Measurements from ENCODE around the gene ROBO2. TPM values are rescaled to one million over a fixed set of nuclear protein-coding genes. Genes with fewer than 3 reads are reported as not detected.

ROBO2 gene
- total RNA-seq, 2 experiments from 2014 or later: not detected

DNA sequence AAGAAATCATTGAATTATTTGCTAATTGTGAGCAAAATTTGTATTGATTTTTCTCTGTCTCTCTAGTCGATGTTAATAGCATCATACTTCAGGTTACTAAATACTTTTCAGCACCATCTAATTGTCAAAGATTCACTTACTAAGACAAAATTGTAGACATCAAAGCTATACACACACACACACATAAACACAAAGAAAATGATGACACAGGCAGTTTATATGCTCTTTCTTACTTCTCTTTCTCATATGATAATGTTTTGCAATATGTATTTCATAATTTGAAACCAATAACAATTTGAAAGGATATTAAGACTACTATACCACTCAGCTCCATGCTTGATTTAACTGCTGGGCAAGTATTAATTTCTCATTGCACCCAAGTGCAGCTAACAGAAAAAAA lies 406.2 kb downstream of the ROBO2 start:
- Mint-ChIP-seq H3K4me1 (ENCODE audit: low read depth) (no peaks in the 10 kb centered on the region), H3K4me3 (no peak overlapping the region), H3K27me3 (no peaks in the 10 kb centered on the region), H3K36me3 (no peaks in the 10 kb centered on the region), H3K9me3 (peaks cover 10% of the 10 kb centered on the region), H3K27ac (no peak overlapping the region)
- ChIA-PET CTCF (no interaction called here), POLR2A (no interaction called here)
- DNase-seq: no peak
- intact Hi-C loops (cut with micrococcal nuclease): no loop called here

DNA sequence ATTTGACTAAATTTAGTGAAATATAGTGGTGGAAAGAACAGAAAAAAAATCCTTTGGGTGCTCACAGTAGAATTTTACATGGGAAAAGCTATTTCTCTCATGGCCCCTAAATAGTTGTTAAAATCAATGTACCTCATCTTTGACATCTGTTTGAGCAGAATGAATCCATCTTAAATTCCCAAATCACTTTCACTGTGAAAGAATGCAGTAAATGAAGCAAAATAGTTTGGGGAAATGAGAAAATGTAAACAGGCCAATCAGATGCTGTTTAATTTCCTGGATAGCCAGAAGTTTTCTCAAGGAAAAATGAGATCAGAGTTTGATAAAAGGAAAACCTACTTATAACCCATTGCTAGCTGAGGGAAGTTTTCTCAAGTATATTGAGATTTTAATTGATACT lies 406.9 kb downstream of the ROBO2 start:
- Mint-ChIP-seq H3K27ac (no peak overlapping the region), H3K36me3 (no peaks in the 10 kb centered on the region), H3K27me3 (no peaks in the 10 kb centered on the region), H3K9me3 (peaks cover 10% of the 10 kb centered on the region), H3K4me1 (ENCODE audit: low read depth) (no peaks in the 10 kb centered on the region), H3K4me3 (no peak overlapping the region)
- POLR2A ChIA-PET: no interaction called here
- CTCF ChIA-PET: no interaction called here
- intact Hi-C loops (cut with micrococcal nuclease): no loop called here
- DNase-seq: no peak

DNA sequence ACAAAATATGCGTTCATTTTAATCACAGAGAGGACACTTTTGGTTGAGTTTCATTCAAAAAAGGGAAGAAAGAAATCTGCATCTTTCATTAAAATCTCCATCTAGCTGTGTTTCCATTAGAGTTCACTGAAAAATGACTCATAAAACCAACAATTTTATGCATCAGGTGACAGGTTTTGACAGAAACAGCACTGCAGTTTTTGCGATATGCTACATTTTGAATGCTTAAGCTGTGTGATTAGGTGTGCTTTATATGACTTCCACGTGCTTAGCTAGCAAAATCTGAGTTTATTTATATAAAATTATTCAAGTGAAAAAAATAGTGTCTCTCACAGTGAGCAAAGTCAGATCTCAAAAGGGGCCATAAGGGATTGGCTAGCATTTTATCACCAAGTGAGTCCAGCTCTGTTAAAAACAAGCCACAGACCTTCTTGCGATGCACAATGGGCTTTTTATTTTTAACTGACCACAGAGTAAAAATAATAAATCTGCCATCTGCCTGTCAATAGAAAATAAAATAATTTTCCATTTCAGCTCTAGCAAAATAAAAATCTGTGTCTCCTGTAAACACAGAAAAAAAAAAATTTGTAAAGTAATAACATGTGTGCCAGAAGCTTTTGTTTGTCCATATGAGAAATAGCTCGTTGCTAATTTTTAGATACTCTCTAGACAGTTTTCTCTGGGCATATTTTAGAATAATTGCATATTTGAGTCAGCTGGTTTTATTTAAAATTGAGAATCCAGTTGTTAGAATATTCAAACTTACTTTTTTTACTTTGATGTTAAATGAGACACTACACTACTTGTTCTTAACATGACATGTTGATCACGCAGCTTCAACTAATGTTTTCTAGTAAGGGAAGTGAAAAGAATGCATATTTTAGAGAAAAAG lies 409.8 kb downstream of the ROBO2 start:
- no peaks in the 10 kb centered on the region for H3K27me3 Mint-ChIP-seq
- intact Hi-C loops (cut with micrococcal nuclease): no loop called here
- CTCF ChIA-PET: interaction anchor here (0.7 kb wide), 1 partner anchor 16 kb away, joined by 3 read pairs; no protein-coding TSS in a partner anchor
- H3K4me1 Mint-ChIP-seq (ENCODE audit: low read depth): no peaks in the 10 kb centered on the region
- POLR2A ChIA-PET: no interaction called here
- H3K27ac Mint-ChIP-seq: no peak overlapping the region
- DNase-seq: no peak
- no peaks in the 10 kb centered on the region for H3K36me3 Mint-ChIP-seq
- peaks cover 8% of the 10 kb centered on the region for H3K9me3 Mint-ChIP-seq
- no peak overlapping the region for H3K4me3 Mint-ChIP-seq

DNA sequence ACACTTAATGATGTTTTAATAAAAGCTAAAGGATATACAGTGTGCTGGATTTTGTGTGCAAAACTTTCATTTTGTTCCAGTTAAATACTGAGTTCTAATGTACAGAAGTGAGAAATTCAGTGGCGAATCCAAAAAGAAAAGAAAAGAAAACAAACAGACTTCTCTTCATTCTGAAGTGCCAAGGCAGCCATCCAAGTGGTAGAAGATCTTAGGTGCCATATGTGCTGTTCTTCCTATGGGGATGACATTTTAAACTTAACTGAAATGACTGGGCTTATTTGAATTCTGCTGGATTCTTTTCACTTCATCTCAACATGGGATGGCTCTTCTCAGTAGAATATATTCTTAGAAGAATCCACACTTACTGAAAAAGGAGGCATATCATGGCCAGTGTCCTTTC lies 416.5 kb downstream of the ROBO2 start:
- intact Hi-C loops (cut with micrococcal nuclease): no loop called here
- peaks cover 22% of the 10 kb centered on the region for H3K9me3 Mint-ChIP-seq

DNA sequence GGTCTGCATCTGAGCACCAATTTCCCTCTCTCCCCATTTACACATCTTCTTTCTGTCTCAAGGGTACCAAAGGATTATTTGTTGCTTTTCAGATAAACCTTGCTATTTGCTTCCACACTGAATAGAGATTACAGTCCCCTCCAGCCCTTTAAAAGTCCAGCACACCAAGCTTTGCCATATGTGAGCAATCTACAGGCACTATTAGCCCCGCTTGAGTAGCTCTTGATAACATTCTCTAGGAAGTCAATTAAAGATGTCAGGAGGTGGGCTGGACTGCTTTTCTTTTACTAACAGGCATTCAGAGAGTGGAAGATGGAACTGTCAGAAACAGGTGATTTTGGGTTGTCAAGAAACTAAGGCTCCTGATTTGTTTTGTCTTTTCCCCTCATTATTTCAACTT lies 417.0 kb downstream of the ROBO2 start:
- DNase-seq: no peak
- H3K27ac Mint-ChIP-seq: no peak overlapping the region
- intact Hi-C loops (cut with micrococcal nuclease): no loop called here
- ChIA-PET CTCF (no interaction called here), POLR2A (no interaction called here)
- no peak overlapping the region for H3K4me3 Mint-ChIP-seq
- H3K4me1 Mint-ChIP-seq (ENCODE audit: low read depth): no peaks in the 10 kb centered on the region
- no peaks in the 10 kb centered on the region for H3K36me3 Mint-ChIP-seq
- peaks cover 22% of the 10 kb centered on the region for H3K9me3 Mint-ChIP-seq
- H3K27me3 Mint-ChIP-seq: no peaks in the 10 kb centered on the region

More for the DNA sequence above, 416.5 kb downstream of the ROBO2 start:
- Mint-ChIP-seq H3K4me3 (no peak overlapping the region), H3K27me3 (no peaks in the 10 kb centered on the region), H3K27ac (no peak overlapping the region), H3K36me3 (no peaks in the 10 kb centered on the region), H3K4me1 (ENCODE audit: low read depth) (no peaks in the 10 kb centered on the region)
- CTCF ChIA-PET: no interaction called here
- no peak for DNase-seq
- POLR2A ChIA-PET: no interaction called here

DNA sequence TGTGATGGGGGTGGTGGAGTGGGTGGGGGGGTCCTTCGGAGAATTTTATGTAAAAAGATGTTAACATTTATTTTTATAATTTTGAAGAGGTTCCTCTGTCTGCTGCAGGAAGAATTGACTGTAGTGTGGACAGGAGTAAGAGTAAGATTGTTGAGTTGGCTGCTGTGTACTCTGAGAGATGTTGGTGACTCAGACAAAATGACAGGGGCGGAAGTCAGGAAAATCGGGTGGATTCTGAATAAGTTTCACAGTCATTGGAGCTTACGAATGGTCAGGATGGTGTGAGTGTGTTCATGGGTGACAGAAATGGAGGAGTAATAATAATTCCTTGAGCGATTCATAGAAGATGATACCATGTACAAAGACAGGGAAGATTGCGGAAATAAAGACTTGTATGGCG lies 420.0 kb downstream of the ROBO2 start:
- H3K4me3 Mint-ChIP-seq: no peak overlapping the region
- DNase-seq: no peak
- no peaks in the 10 kb centered on the region for H3K4me1 Mint-ChIP-seq (ENCODE audit: low read depth)
- POLR2A ChIA-PET: no interaction called here
- CTCF ChIA-PET: no interaction called here
- no peaks in the 10 kb centered on the region for H3K27me3 Mint-ChIP-seq
- intact Hi-C loops (cut with micrococcal nuclease): no loop called here
- no peak overlapping the region for H3K27ac Mint-ChIP-seq
- H3K36me3 Mint-ChIP-seq: no peaks in the 10 kb centered on the region
- peaks cover 19% of the 10 kb centered on the region for H3K9me3 Mint-ChIP-seq

DNA sequence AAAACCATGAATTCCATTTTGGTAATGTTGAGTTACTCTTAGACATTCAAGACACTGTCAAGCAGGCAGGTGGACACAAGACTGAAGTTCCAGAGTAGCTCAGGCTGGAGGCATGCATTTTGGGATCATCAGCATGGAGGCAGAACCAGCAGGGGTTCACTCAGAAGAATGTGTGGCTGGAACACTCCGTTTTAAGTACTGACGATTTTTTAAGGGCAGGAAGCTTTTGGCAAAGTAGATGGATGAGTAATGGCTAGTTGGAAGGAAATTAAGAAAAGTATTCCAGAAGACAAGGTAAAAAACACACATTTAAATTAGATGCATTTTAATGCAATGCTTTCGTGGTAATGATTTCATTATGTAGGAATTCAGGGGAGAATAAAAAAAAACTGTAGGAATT lies 420.4 kb downstream of the ROBO2 start:
- no peaks in the 10 kb centered on the region for H3K27me3 Mint-ChIP-seq
- ChIA-PET CTCF (no interaction called here), POLR2A (no interaction called here)
- H3K4me1 Mint-ChIP-seq (ENCODE audit: low read depth): no peaks in the 10 kb centered on the region
- no peaks in the 10 kb centered on the region for H3K36me3 Mint-ChIP-seq
- no peak overlapping the region for H3K27ac Mint-ChIP-seq
- H3K9me3 Mint-ChIP-seq: peaks cover 23% of the 10 kb centered on the region
- H3K4me3 Mint-ChIP-seq: no peak overlapping the region
- DNase-seq: no peak
- intact Hi-C loops (cut with micrococcal nuclease): no loop called here

DNA sequence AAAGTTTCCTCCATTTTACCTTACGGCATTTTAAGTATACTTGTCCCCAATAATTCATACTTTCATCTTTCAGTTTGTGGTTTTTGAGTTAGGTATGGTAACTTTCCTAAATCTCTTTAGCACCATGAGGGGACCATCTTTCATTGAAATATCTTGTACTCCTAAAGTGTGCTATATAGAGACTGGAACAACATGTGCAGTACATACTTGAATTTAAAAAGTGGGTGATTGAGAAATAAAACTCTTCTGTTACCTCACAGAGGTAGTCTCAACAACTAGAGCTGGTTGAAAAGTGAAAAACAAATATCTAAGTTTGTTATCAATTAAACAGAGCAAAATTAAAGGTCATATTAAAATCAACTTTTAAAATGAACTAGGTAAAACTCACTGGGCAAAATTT lies 423.1 kb downstream of the ROBO2 start:
- CTCF ChIA-PET: no interaction called here
- no peak for DNase-seq
- POLR2A ChIA-PET: no interaction called here
- peaks cover 25% of the 10 kb centered on the region for H3K9me3 Mint-ChIP-seq
- intact Hi-C loops (cut with micrococcal nuclease): no loop called here
- H3K27me3 Mint-ChIP-seq: no peaks in the 10 kb centered on the region
- H3K4me3 Mint-ChIP-seq: no peak overlapping the region
- no peaks in the 10 kb centered on the region for H3K4me1 Mint-ChIP-seq (ENCODE audit: low read depth)
- H3K27ac Mint-ChIP-seq: no peak overlapping the region
- no peaks in the 10 kb centered on the region for H3K36me3 Mint-ChIP-seq

DNA sequence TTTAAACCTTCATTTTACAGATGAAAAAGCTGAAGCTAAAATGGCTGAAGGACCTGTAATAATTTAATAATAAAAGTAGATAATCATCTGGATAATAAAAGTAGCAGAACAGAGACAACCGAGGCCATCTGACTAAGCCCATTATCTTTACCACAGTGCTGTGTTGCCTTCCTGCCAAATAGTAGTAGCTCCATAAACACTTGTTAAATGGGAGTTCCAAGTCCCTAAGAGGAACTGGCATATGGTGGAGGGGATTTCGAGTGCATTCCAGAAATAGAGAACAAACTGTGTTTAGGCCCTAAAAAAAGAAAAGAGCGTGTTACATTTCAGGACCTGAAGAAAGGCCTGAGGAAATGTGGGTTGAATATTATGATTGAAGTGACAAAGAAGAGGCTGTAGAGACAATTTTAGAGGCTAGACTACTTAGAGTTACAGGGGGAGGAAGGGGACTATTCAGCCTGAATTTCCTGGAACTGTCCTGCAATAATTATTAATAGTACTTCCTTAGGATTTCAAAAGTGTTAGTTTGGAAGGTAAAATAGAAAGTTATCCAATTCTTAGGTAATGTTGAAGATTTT lies 424.3 kb downstream of the ROBO2 start:
- no peak overlapping the region for H3K27ac Mint-ChIP-seq
- DNase-seq: no peak

DNA sequence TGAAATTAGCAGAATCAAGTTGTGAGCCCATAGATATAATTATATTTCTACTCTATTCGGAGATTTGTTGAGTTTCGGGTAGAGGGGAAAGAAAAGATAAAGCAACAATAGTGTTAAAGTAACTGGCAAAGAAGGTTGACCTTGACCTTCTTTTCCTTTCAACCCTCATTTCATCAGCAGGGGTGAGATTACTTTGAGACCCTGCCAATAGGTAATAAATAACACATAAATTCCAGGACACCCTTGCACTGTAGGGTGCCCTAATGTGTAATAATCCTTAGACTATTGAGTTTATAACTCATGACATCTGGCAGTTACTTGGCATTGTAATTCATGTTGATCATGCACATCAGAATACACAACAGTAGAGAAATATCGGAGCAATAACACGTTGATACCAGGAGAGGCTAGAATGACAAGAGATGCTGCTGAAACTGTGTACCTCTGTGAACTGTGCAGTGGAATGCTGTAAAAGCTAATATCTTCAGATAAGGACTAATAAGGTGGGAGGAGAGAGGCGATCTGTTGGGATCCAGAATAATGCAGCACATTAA lies 426.7 kb downstream of the ROBO2 start:
- H3K9me3 Mint-ChIP-seq: peaks cover 33% of the 10 kb centered on the region
- POLR2A ChIA-PET: no interaction called here
- no peak overlapping the region for H3K27ac Mint-ChIP-seq
- no peak overlapping the region for H3K4me3 Mint-ChIP-seq
- no peak for DNase-seq
- CTCF ChIA-PET: no interaction called here
- intact Hi-C loops (cut with micrococcal nuclease): no loop called here
- no peaks in the 10 kb centered on the region for H3K36me3 Mint-ChIP-seq
- no peaks in the 10 kb centered on the region for H3K27me3 Mint-ChIP-seq
- H3K4me1 Mint-ChIP-seq (ENCODE audit: low read depth): no peaks in the 10 kb centered on the region

More for the DNA sequence above, 424.3 kb downstream of the ROBO2 start:
- no peak overlapping the region for H3K4me3 Mint-ChIP-seq
- ChIA-PET CTCF (no interaction called here), POLR2A (no interaction called here)
- no peaks in the 10 kb centered on the region for H3K27me3 Mint-ChIP-seq
- no peaks in the 10 kb centered on the region for H3K36me3 Mint-ChIP-seq
- H3K4me1 Mint-ChIP-seq (ENCODE audit: low read depth): no peaks in the 10 kb centered on the region
- intact Hi-C loops (cut with micrococcal nuclease): no loop called here
- peaks cover 31% of the 10 kb centered on the region for H3K9me3 Mint-ChIP-seq

DNA sequence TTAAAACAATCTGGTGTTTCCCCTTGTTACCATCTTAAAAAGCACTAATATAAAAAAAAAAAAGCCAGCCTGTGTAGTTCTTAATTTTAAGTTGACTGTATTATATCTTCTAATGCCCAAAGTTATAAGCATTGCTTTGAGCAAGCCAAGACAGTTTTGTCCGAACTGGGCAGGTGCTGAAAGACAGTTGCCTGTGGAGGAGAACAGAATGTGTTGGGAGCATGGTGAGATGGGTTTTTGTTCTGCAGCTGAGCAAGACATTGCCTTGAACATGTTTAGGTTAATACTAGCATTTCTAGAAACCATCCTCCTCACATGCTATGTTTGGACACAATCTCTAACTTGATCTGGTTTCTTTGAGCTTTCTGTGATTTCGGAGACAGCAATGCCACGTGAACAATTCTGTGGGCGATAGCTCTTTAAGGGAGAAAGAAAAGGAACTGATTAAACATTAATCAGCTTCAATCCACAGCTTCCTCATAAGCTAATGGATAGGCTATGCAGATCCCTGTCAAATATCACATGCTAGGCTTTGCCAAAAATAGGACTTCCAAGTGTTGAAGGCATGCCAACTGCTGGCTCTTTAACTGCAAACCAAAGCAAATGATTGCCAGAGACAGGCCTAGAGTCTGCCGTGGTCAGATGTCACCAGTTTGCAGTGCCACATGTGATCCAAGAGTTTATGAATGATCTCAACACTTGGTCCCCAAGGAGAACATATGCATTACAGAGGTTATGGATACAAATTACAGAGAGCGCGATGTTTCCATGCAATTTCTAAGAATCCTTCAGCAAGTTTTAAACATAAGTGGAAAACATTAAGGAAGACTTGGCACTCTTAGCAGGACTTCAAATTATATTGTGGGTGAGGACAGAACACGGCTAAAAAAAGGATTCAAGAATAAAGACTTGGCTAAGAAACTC lies 428.1 kb downstream of the ROBO2 start:
- H3K4me1 Mint-ChIP-seq (ENCODE audit: low read depth): no peaks in the 10 kb centered on the region

DNA sequence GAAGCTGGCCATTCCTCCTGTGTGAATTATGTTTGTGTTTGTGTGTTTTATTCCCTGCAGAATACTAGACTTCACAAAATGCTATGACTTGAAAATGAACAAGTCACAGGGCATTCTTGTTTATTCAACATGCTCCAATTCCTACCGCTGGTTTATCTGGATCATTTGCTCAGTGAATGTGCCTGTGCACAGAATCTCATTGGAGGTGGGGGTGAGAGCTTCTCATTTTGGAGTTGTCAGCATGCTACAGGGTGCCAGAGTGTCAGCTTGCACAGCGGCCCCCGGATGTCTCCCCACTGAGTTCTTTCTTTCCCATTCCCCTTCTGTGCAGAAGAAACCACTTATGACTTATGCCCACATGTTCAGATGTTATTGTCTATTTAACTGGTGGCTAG lies 428.7 kb downstream of the ROBO2 start:
- no peaks in the 10 kb centered on the region for H3K36me3 Mint-ChIP-seq
- no peak overlapping the region for H3K4me3 Mint-ChIP-seq
- H3K9me3 Mint-ChIP-seq: peaks cover 42% of the 10 kb centered on the region
- DNase-seq: no peak
- CTCF ChIA-PET: no interaction called here
- POLR2A ChIA-PET: no interaction called here
- no peaks in the 10 kb centered on the region for H3K27me3 Mint-ChIP-seq
- no peak overlapping the region for H3K27ac Mint-ChIP-seq
- H3K4me1 Mint-ChIP-seq (ENCODE audit: low read depth): no peaks in the 10 kb centered on the region
- intact Hi-C loops (cut with micrococcal nuclease): no loop called here

More for the DNA sequence above, 428.1 kb downstream of the ROBO2 start:
- DNase-seq: no peak
- intact Hi-C loops (cut with micrococcal nuclease): no loop called here
- H3K9me3 Mint-ChIP-seq: peaks cover 41% of the 10 kb centered on the region
- POLR2A ChIA-PET: no interaction called here
- no peaks in the 10 kb centered on the region for H3K27me3 Mint-ChIP-seq
- H3K27ac Mint-ChIP-seq: no peak overlapping the region
- no peaks in the 10 kb centered on the region for H3K36me3 Mint-ChIP-seq
- CTCF ChIA-PET: no interaction called here
- H3K4me3 Mint-ChIP-seq: no peak overlapping the region

Measured in activated CD4-positive, alpha-beta memory T cell treated with anti-CD3 and anti-CD28 coated beads for 36 hours (primary cell).